Mononuclear cell (primary cell): ENCODE results near the gene STK38L. TPM values are rescaled to one million over a fixed set of nuclear protein-coding genes. Genes with fewer than 3 reads are reported as not detected.
A peak's percentile ranks its signal among the peaks of the same experiment; 100 is the strongest.
"Not testable (repeated sequence)": the region's sequence is repeated elsewhere in the genome, so short reads cannot be mapped to it uniquely, and the experiment has no call there.

Experiments used
- H3K27me3 ChIP-seq: 2 replicates; pipeline ENCODE4 v1.6.0; 2011; ENCODE audit warnings: low read length, control low read depth; ENCODE audit not compliant: insufficient read depth
- H3K4me1 ChIP-seq: 2 replicates; pipeline ENCODE4 v1.5.1; 2011; ENCODE audit warnings: mild to moderate bottlenecking, low read length, control low read depth; ENCODE audit not compliant: insufficient read depth
- H3K4me3 ChIP-seq: 2 replicates; pipeline ENCODE4 v1.5.1; 2011; ENCODE audit warnings: mild to moderate bottlenecking, low read length, moderate library complexity
- H3K9me3 ChIP-seq: 2 replicates; pipeline ENCODE4 v1.5.1; 2011; ENCODE audit warnings: low read depth, mild to moderate bottlenecking, control low read depth, low read length
- total RNA-seq: library from RNA; depleted of rRNA; stranded (reverse); fragments of >200 nt; gene quantifications from one replicate; pipeline ENCODE4 v1.2.3, GENCODE V29; 2012

The STK38L gene
- total RNA-seq, 1 donor: 23.9 TPM

DNA sequence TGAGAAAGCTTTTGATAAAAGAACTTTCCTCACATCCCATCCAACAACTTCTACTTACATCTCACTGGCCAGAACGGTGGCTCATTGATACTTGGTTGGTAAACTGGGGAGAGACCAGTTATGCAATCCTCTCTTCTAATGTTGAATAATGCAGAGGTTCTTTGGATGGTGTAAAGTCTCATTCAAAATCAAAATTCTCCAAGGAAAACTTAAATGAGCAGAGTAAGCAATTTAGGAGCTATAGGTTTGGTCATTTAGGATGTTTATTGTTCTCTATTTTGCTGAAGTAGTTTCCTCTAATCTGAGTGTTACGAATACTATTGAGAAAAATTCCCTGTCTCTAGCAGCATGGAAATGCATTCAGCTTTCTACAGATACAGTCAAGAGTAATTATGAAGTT is 26.5 kb upstream of the STK38L start:
- H3K4me1 ChIP-seq: peaks cover 24% of the 10 kb centered on the region

DNA sequence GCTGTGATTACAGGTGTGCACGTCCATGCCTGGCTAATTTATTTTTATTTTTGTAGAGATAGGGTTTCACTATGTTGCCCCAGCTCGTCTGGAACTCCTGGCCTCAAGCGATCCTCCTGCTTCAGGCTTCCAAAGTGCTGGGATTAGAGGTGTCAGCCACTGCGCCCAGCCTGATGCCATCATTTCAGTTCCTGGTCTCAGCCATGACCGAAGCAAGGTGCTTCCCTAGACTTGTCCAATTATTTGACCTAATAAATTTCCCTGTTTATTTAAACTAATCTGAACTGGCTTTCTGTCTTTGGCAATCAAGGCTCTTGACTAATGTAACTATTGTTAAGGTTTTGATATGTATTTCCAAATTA is 24.4 kb upstream of the STK38L start:
- H3K9me3 ChIP-seq: no peaks in the 10 kb centered on the region

More for the DNA sequence above, 26.5 kb upstream of the STK38L start:
- Histone ChIP-seq H3K4me3 (no peak overlapping the region), H3K27me3 (no peaks in the 10 kb centered on the region), H3K9me3 (no peaks in the 10 kb centered on the region)

DNA sequence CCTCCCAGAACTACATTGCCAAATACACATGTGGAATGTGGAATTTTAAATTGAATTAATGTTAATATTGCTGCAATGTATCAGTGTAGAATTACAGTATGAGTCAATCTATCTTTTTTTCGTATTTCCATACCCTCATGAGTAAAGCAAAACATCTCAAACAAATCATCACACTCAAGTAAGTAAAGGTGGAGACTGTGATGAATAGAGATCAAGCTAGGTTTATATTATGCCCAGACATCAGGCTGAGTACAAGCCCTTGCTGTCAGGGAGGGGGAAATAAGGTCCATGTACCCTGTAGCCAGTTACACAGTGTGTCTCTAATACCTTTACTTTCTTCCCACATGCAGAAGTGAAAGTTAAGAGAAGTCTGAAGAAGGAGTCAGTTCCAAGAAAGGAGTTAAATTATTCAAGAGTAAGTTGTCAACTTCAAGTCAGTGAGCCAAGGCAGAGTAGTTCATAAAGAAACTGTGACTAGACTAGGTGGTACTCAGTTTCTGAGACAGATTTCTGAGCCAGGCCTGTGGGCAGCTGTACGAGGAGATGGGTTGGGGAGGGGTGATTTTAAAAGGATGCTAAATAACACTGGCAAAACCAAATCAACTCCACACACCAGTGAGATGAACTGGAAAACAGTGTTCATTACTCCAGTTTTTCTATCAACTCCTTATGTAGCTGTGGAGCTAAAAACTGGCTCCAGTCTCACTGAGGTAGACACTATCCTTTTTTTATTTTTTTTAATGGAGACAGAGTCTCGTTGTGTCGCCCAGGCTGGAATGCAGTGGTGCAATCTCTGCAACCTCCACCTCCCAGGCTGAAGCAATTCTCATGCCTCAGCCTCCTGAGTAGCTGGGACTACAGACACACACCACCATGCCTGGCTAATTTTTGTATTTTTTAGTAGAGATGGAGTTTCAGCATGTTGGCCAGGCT is 23.8 kb upstream of the STK38L start:
- Histone ChIP-seq H3K4me1 (peaks cover 30% of the 10 kb centered on the region), H3K4me3 (no peak overlapping the region), H3K27me3 (no peaks in the 10 kb centered on the region), H3K9me3 (no peaks in the 10 kb centered on the region)

More for the DNA sequence above, 24.4 kb upstream of the STK38L start:
- Histone ChIP-seq H3K27me3 (no peaks in the 10 kb centered on the region), H3K4me3 (no peak overlapping the region), H3K4me1 (peaks cover 28% of the 10 kb centered on the region)

DNA sequence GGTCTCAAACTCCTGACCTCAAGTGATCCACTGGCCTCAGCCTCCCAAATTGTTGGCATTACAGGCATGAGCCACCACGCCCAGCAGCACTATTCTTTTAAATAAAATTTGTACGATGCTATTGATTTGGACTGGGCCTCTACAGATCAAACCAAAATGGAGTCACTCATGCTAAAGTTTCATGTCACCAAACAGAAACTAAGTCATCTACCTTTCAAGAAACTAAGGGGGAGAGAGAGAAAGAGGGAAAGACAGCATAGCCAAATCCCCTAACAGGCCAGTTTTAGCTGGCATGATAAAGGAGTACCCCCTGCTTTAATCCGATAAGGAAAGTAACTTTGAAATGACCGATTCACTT is 23.1 kb upstream of the STK38L start:
- Histone ChIP-seq H3K4me3 (no peak overlapping the region), H3K4me1 (peaks cover 37% of the 10 kb centered on the region), H3K27me3 (no peaks in the 10 kb centered on the region)

DNA sequence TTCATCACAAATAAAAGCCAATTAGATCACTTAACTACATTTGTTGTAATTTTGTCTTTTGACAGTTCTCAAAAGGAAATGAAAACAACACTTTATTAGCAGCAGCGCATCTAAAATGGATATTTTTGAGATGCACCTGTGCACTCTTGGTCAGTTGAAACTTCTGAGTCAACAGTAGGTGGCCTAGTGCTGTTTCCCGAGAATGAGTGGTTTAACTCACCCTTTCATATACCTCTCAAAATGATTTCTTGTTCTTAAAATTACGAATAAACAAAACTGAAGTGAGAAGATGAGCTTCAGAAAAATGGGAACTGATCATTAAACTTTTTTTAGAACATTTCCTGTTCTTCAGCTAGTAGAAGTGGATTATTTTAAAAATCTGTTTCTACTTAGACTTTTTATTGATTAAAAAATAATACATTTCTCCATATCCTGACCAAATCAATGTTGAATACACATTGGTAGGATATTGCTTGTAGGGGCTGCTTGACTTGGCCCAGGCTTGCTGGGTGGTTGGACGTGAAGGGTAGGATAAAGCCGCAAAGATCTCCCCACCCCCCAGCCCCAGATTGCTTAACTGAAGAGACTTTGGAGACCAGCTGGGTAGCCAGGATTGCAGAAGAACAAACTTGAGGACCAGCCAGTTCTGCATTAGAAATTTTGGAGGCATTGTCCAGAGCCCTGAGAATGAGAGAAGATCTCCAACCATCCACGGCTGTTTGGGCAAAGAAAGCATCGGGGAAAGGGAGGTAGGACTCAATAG is 22.3 kb upstream of the STK38L start:
- H3K4me3 ChIP-seq: no peak overlapping the region
- peaks cover 45% of the 10 kb centered on the region for H3K4me1 ChIP-seq
- H3K9me3 ChIP-seq: no peaks in the 10 kb centered on the region
- H3K27me3 ChIP-seq: no peaks in the 10 kb centered on the region

More for the DNA sequence above, 23.1 kb upstream of the STK38L start:
- H3K9me3 ChIP-seq: no peaks in the 10 kb centered on the region

DNA sequence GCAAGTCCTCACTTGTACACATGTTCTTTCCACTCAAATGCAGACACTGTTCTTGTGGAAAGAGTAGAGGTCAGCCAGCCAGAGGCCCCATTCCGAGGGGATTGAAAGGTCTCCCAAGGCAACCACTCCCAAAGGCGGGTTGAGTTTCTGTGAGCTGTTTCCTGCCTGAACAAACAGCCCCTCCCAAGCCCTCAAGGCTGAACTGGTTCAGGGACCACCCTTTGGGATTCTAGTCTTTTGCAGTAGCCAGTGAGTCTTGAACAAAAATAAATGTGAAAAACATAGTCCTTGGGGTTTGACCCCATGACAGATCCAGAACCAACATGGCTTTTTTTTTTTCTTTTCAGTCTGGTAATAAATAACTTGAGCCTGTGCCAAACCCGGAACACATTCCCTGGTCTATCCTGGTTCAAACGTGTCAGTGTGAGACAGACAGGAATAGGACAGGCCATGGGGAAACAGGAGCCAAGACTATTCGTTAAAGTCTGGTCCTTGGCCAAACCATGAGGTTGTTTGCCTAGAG is 17.6 kb upstream of the STK38L start:
- Histone ChIP-seq H3K4me3 (no peak overlapping the region), H3K9me3 (no peaks in the 10 kb centered on the region), H3K27me3 (no peaks in the 10 kb centered on the region), H3K4me1 (peaks cover 42% of the 10 kb centered on the region)

DNA sequence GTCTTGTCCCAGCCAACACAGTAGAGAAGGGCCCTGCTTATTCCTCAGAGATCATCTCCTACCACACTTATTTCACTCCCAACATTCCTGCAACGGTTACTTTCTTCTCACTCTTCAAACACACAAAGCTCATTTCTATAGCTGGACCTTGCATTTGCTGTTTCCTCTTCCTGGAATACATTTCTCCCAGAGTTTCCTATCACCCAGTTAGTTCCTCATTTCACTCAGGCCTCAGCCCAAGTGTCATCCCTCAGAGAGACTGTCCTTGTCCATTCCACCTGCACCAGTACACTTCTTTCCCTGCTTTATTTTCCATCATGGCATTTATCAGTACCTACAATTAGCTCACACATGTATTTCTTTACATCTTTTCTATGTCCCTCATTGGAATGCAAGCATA is 14.7 kb upstream of the STK38L start:
- Histone ChIP-seq H3K4me3 (no peak overlapping the region), H3K4me1 (peaks cover 27% of the 10 kb centered on the region), H3K27me3 (no peaks in the 10 kb centered on the region), H3K9me3 (no peaks in the 10 kb centered on the region)

DNA sequence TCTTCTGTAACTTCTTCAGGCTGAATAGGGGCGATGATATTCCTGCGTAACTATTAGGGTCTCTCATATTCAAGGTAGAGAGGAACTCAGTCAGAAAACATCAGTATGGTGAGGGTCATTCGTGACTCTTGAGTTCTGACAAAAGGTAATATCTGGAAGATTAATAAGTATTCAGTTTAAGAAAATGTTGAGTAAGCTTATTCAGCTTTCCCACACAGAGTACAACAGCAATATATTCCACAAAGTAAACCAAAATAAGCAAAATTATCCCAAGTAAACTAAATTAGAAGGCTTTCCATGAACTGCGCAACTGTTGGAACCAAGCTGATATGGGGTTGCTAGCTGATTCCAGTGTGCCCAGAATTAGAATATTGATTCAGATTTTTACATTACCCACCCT is 12.7 kb upstream of the STK38L start:
- peaks cover 18% of the 10 kb centered on the region for H3K4me1 ChIP-seq
- H3K4me3 ChIP-seq, H3K27me3 ChIP-seq, H3K9me3 ChIP-seq: not testable (repeated sequence)

DNA sequence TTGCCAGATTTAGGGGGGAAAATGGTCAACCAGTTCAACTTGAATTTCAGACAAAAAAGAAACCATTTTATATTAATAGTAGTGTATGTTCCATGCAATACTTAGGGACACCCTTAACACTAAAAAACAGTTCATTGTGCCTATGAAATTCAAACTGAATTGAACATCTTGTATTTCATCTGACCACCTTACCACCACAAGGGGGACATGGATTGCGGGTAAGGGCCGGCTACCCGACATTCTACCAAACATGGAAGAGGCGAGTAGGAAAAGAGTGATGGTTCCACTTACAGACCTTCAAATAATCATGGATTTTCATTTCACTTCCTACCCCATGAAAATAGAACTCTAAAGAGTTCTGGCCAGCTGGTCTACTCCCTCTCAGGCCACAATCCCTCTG is 10.3 kb upstream of the STK38L start:
- no peaks in the 10 kb centered on the region for H3K9me3 ChIP-seq
- H3K4me3 ChIP-seq: no peak overlapping the region
- peaks cover 35% of the 10 kb centered on the region for H3K4me1 ChIP-seq
- H3K27me3 ChIP-seq: no peaks in the 10 kb centered on the region

DNA sequence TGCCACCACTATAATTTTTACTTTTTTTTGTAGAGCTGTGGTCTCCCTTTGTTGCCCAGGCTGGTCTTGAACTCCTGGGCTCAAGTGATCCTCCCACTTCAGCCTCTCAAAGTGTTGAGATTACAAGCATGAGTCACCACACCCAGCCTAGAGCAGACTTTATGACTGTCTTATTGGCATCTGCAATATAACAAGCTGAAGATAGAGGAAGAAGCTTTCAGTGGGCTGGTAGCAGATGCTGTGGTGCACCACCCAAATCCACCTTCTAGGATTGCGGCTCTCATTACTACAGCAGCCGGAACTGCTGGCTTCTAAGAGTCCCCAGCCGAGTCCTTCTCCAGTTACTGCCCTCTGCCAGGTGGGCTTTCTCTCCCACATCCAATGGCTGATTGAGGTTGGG is 7.6 kb upstream of the STK38L start:
- no peaks in the 10 kb centered on the region for H3K27me3 ChIP-seq
- H3K4me3 ChIP-seq: no peak overlapping the region
- H3K4me1 ChIP-seq: peaks cover 35% of the 10 kb centered on the region
- H3K9me3 ChIP-seq: no peaks in the 10 kb centered on the region

DNA sequence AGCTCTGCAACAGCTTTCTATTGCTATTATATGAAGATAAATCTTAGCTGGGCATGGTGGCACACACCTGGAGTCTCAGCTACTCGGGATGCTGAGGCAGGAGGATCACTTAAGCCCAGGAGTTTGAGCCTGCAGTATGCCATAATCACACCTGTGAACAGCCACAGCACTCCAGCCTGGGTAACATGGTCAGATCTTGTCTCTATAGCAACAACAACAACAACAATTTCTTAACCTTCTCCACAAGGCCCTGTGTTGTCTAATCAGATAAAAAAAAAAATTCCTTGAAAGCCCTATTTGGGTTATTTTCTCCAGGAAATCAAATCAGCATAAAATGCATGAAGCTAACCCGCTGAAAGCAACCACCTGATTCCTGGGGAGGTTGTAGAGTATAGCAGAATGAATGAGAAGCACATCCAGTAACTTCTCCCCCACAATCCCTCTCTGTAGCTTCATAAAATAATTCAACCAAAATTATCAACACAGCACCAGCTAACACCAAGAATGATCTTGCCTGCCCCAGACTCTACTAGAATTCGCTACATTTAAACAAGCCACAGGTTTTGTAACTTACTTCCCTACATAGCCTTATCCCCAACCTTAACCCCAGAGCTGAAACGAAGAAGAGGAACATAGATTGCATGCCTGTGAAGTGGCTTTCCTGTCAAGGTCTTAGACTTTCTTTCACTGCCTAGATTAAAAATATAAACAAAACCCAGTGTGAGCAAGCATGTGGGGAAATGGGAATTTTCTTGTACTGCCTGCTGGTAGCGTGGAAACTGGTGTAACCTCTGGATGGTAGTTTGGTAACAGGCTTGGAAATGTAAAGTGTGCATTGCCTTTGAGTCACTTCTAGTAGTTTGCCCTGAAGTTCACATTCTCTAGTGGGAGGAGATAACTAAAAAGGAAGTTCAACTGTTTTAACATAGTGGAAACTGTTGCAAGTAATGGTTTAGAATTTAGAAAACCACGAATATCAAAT is 6.0 kb upstream of the STK38L start:
- H3K9me3 ChIP-seq: no peaks in the 10 kb centered on the region
- peaks cover 35% of the 10 kb centered on the region for H3K4me1 ChIP-seq
- no peaks in the 10 kb centered on the region for H3K27me3 ChIP-seq
- no peak overlapping the region for H3K4me3 ChIP-seq

DNA sequence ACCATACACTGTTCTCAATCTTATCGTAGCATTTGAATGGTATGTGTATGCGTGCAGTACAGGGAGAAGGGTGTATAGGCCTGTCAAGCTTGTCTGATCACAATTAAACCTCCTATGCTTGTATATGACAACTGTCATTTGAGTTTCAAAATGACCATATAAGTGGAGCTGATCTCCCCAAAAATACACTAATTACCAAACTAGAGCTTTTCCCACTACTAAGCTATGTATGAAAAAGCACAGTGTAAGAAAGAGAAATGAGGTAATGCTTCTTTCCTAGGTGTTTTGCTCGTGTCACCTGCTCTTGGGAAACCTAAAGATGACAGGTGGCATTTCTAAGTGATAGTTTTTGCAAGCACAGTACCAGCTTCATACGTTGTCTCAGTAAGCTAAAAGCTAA is 1.1 kb upstream of the STK38L start:
- Histone ChIP-seq H3K27me3 (no peaks in the 10 kb centered on the region), H3K4me3 (no peak overlapping the region), H3K9me3 (no peaks in the 10 kb centered on the region), H3K4me1 (peaks cover 47% of the 10 kb centered on the region)

DNA sequence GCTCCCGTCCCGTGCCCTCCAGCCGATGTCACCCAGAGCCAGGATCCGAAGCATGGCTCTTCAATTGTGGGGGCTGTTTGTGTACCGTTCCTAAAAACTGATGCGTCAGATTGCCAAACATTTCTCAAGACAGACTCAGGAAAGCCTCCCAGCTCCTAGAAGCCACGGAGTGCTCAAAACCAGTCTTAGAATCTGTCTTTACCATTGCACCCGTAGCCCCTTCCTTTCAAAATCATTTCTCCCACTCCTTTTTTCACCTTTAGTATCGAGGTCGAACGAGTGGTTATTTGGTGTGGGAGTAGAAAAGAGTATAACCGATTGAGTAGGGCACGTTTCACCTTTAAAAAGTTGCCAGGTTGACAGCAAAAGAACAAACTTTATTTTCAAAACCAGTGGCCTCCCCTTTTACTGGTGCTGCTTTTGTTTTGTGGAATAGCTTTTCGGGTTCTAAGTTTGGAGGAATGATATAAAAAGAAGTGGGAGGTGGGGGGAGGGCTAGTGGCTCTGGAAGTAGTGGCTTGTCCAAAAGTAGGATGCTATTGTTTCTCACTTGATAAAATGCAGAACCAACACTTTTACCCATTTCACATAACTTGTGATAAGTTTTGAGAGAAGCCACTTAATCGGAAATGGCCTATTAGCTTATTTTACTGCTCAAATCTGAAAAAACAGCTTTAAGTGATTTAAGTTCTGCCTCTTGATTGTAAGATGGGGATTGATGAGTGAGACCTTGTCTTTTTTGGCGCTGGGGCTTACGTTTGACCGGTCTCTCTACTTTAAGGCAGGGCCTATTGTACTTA is 803 bp downstream of the STK38L start:
- Histone ChIP-seq H3K9me3 (no peaks in the 10 kb centered on the region), H3K27me3 (no peaks in the 10 kb centered on the region), H3K4me3 (peak overlapping the region; percentile 93), H3K4me1 (peaks cover 37% of the 10 kb centered on the region)

DNA sequence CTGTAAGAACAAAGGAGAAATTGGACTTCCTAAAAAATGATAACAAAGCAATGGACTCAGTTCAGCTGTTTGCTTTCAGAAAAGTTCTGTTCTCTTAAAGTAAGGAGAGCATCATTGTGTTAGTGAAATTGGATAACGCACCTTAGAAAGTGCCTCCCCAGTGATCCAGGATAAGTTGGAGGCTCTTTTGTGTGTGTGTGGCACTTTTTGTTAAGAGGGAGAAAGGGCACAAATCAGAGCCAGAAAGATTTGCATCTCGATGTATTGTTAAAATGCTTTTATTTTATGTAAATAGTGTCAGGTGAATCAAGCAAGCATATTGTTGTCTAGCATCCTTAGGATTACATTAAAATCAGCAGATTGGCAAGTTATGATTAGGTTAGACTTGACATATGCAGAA is 2.1 kb downstream of the STK38L start:
- Histone ChIP-seq H3K9me3 (no peaks in the 10 kb centered on the region), H3K4me3 (no peak overlapping the region)

More for the DNA sequence above, 2.1 kb downstream of the STK38L start:
- H3K27me3 ChIP-seq: no peaks in the 10 kb centered on the region
- H3K4me1 ChIP-seq: peaks cover 43% of the 10 kb centered on the region
